IPS-11a (cell line): ENCODE data around the gene PCDHB16.
"Not testable (repeated sequence)": the region's sequence is repeated elsewhere in the genome, so short reads cannot be mapped to it uniquely, and the experiment has no call there.

Experiments
- H3K4me3 ChIP-seq: one replicate; pipeline ENCODE4 v1.5.1; 2013; ENCODE audit warnings: low read depth, low read length, control low read depth

PCDHB16 gene

DNA sequence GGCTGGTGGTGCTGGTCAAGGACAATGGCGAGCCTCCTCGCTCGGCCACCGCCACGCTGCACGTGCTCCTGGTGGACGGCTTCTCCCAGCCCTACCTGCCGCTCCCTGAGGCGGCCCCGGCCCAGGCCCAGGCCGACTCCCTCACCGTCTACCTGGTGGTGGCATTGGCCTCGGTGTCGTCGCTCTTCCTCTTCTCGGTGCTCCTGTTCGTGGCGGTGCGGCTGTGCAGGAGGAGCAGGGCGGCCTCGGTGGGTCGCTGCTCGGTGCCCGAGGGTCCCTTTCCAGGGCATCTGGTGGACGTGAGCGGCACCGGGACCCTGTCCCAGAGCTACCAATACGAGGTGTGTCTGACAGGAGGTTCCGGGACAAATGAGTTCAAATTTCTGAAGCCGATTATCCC, 43.2 kb downstream of the PCDHB16 start:
- H3K4me3 ChIP-seq = not testable (repeated sequence)

DNA sequence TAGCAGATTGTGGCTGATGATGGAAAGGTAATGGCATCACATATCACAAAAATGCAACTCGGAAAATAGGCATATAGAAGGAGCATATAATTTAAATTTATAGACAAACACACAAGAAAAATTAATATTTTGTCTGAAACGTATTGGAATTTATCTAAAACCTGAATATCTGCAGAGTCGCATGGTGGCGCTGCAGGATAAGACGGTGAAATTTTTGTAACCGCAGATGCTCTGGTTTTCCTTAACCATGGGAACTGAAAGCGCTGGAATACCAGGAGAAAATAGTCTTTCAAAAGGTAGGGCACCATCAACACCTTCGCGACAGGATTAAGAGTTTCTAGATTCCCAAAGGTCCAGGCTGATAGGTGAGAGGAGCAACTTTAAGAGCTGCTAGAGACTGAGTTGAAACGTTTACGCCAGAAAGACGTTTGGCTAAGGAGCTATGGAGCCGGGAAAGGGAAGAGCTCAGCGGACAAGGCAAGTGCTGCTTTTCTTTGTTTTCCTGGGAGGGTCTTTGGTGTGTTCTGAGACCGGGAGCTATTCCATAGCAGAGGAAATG, 52.0 kb downstream of the PCDHB16 start:
- H3K4me3 ChIP-seq = peak overlapping the region; percentile 22
